22Rv1 (cell line): ENCODE measurements around the gene SLC29A3.

ENCODE experiments used
- ZFX ChIP-seq: fragments of 450-650 bp; IDR thresholded peaks from 2 replicates; pipeline ENCODE4 v1.6.1; 2017; ENCODE audit warnings: antibody characterized with exemption, borderline replicate concordance
- TF ChIP-seq, protein P1 (sequence below): fragments of 450-650 bp; IDR thresholded peaks from 2 replicates; pipeline ENCODE4 v1.5.1; 2017; ENCODE audit warnings: mild to moderate bottlenecking

DNA sequence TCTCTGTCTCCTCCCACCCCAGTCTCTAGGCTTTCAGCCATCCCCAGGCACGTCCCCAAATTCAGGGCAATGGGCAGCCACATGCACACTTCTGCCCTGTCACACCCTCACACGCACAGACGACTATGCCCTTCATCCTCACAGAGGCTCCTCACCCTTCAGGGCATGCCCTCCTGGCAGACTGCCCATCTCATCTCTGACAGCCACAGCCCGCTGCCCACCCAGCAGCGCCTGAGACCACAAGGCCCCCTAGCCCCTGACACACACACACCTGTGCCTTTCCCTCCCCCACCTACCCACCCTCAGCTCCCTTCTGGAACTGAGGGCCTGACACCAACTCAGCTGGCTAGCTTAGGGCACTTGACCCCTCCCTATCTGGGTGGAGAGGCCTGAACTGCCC, 23.0 kb upstream of the SLC29A3 start:
- TF ChIP-seq, protein P1, sequence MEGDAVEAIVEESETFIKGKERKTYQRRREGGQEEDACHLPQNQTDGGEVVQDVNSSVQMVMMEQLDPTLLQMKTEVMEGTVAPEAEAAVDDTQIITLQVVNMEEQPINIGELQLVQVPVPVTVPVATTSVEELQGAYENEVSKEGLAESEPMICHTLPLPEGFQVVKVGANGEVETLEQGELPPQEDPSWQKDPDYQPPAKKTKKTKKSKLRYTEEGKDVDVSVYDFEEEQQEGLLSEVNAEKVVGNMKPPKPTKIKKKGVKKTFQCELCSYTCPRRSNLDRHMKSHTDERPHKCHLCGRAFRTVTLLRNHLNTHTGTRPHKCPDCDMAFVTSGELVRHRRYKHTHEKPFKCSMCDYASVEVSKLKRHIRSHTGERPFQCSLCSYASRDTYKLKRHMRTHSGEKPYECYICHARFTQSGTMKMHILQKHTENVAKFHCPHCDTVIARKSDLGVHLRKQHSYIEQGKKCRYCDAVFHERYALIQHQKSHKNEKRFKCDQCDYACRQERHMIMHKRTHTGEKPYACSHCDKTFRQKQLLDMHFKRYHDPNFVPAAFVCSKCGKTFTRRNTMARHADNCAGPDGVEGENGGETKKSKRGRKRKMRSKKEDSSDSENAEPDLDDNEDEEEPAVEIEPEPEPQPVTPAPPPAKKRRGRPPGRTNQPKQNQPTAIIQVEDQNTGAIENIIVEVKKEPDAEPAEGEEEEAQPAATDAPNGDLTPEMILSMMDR = no peak
- no peak for TF ChIP-seq ZFX
